Left ventricle myocardium inferior (tissue), 1 donor: ENCODE results near the gene POLR2J. TPM values are rescaled to one million over a fixed set of nuclear protein-coding genes. Genes with fewer than 3 reads are reported as not detected.

Experiments
- DNase-seq: peaks from one replicate; pipeline ENCODE4 v3.0.0-alpha.2; 2020
- H3K27ac ChIP-seq: fragments of 200-600 bp; replicated peaks from 2 replicates; pipeline ENCODE4 v1.8.0; 2021
- H3K27me3 ChIP-seq: fragments of 200-600 bp; 2 replicates; pipeline ENCODE4 v1.8.0; 2021; ENCODE audit warnings: low read depth
- H3K36me3 ChIP-seq: fragments of 200-600 bp; 2 replicates; pipeline ENCODE4 v1.8.0; 2021
- H3K4me1 ChIP-seq: fragments of 200-600 bp; 2 replicates; pipeline ENCODE4 v1.8.0; 2021
- H3K4me3 ChIP-seq: fragments of 200-600 bp; 2 replicates; pipeline ENCODE4 v1.8.0; 2021; ENCODE audit warnings: mild to moderate bottlenecking, moderate library complexity
- H3K9me3 ChIP-seq: fragments of 200-600 bp; replicated peaks from 2 replicates; pipeline ENCODE4 v1.8.0; 2021
- CTCF ChIP-seq: fragments of 200-600 bp; IDR thresholded peaks from 2 replicates; pipeline ENCODE4 v1.8.0; 2021; ENCODE audit warnings: antibody characterized with exemption, mild to moderate bottlenecking, borderline replicate concordance
- intact Hi-C: fragments of 100-400 bp; cut with micrococcal nuclease; formaldehyde crosslinking; loops from one replicate; pipeline ENCODE4 v1.11.0; 2022
- total RNA-seq: library from RNA; stranded (reverse); fragmentation: NEBNext Ultra II Directional; extraction: Animal tissue kit (Norgen Biotek cat#: 25700); gene quantifications from one replicate; pipeline ENCODE4 v1.2.1, GENCODE V29; 2021
- donor health status: DM: no; HTN: yes; CAD: no; lungs with severe emphysema.

Gene POLR2J
- total RNA-seq, 1 donor from 2014 or later, result 55.8 TPM

- no peak for DNase-seq
- peaks cover 27% of the 10 kb centered on the region for H3K36me3 ChIP-seq
- peaks cover 1% of the 10 kb centered on the region for H3K4me1 ChIP-seq
- H3K4me3 ChIP-seq, result no peak overlapping the region
- intact Hi-C loops, result no loop called here
- H3K9me3 ChIP-seq, result no peaks in the 10 kb centered on the region
- no peaks in the 10 kb centered on the region for H3K27me3 ChIP-seq
- TF ChIP-seq CTCF, result no peak
- H3K27ac ChIP-seq, result no peak overlapping the region
Observed at GRCh38 chr7:102471791-102472125, 7.0 kb downstream of the POLR2J start.

GRCh38 chr7:102469972-102470825, 8.5 kb downstream of the POLR2J start:
- no peak overlapping the region for H3K27ac ChIP-seq
- H3K9me3 ChIP-seq, result no peaks in the 10 kb centered on the region
- DNase-seq, result no peak
- peaks cover 24% of the 10 kb centered on the region for H3K36me3 ChIP-seq
- intact Hi-C loops, result no loop called here
- peaks cover 17% of the 10 kb centered on the region for H3K4me1 ChIP-seq
- no peak overlapping the region for H3K4me3 ChIP-seq
- TF ChIP-seq CTCF, result no peak
- H3K27me3 ChIP-seq, result no peaks in the 10 kb centered on the region

- H3K9me3 ChIP-seq, result no peaks in the 10 kb centered on the region
- no peak for TF ChIP-seq CTCF
- no peak for DNase-seq
- H3K36me3 ChIP-seq, result peaks cover 24% of the 10 kb centered on the region
- H3K4me1 ChIP-seq, result peaks cover 22% of the 10 kb centered on the region
- no peak overlapping the region for H3K4me3 ChIP-seq
- intact Hi-C loops, result no loop called here
- H3K27ac ChIP-seq, result no peak overlapping the region
- H3K27me3 ChIP-seq, result no peaks in the 10 kb centered on the region
Observed at GRCh38 chr7:102469351-102469971, 9.3 kb downstream of the POLR2J start.

GRCh38 chr7:102468478-102469350, 10.0 kb downstream of the POLR2J start:
- no peak overlapping the region for H3K27ac ChIP-seq
- TF ChIP-seq CTCF, result no peak
- peaks cover 22% of the 10 kb centered on the region for H3K36me3 ChIP-seq
- H3K4me3 ChIP-seq, result no peak overlapping the region
- no peaks in the 10 kb centered on the region for H3K9me3 ChIP-seq
- DNase-seq, result no peak
- H3K27me3 ChIP-seq, result no peaks in the 10 kb centered on the region
- H3K4me1 ChIP-seq, result peaks cover 30% of the 10 kb centered on the region
- intact Hi-C loops, result no loop called here
